NT2/D1 (cell line): Measurements from ENCODE around the gene OR2J1.

Experiments used
- SUZ12 ChIP-seq: IDR thresholded peaks from 2 replicates; pipeline ENCODE4 v1.6.1; 2011; ENCODE audit not compliant: insufficient read length, insufficient read depth; ENCODE audit errors: extremely low read depth
- YY1 ChIP-seq: IDR thresholded peaks from 2 replicates; pipeline ENCODE4 v1.6.1; 2011; ENCODE audit not compliant: insufficient read length, insufficient read depth
- ZNF274 ChIP-seq: IDR thresholded peaks from 2 replicates; pipeline ENCODE4 v1.6.1; 2011; ENCODE audit warnings: mild to moderate bottlenecking, low read depth, low read length

DNA sequence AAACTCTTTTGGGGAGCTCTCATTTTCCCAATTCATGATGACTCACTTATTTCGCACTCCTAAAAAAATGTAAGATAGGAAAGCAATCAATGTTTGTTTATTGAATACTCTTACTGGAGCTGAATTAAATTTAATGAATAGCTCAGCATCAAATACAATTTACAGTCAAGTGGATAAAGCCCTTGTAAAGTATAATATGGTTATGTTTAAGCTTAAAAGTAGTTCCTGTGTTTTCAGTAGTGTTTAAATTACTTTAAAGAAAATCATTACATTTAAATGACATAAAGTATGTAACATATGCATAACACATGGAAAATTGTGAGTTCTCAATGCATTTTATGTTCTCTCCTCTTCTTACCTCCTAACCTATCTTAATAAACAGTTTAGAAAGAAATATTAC, 12.1 kb upstream of the OR2J1 start, which contains the start of gene OR2B3:
- TF ChIP-seq ZNF274 (no peak), SUZ12 (no peak), YY1 (no peak)
